Measurements from ENCODE around the gene RAB11A. TPM values are rescaled to one million over a fixed set of nuclear protein-coding genes. Genes with fewer than 3 reads are reported as not detected.

The RAB11A gene
- total RNA-seq, 2 experiments from 2014 or later: 129 to 142 TPM

GRCh38 chr15:65885668-65886218 lies 16.5 kb downstream of the RAB11A start:
- Mint-ChIP-seq H3K27me3 (no peaks in the 10 kb centered on the region), H3K36me3 (ENCODE audit: low read depth) (peaks cover 56% of the 10 kb centered on the region), H3K4me3 (no peak overlapping the region), H3K27ac (peak overlapping the region; percentile 3), H3K9me3 (ENCODE audit: low read depth) (no peaks in the 10 kb centered on the region), H3K4me1 (peaks cover 79% of the 10 kb centered on the region)
- POLR2A ChIA-PET: no interaction called here
- intact Hi-C loops (cut with DNase I, micrococcal nuclease): loop anchor here in 1 of 2 experiments (2.0 to 5.0 kb wide), 3 partner anchors 15 to 93 kb away; partner anchors contain the start of gene DENND4A
- ATAC-seq: no peak
- CTCF ChIA-PET: no interaction called here
- DNase-seq: no peak

- peaks cover 78% of the 10 kb centered on the region for H3K4me1 Mint-ChIP-seq
- CTCF ChIA-PET: interaction anchor here (0.6 kb wide), 2 partner anchors 197 to 1666 kb away, joined by 3 to 4 read pairs; no protein-coding TSS in a partner anchor
Observed at GRCh38 chr15:65887565-65887964, 18.3 kb downstream of the RAB11A start.

GRCh38 chr15:65888981-65889380 lies 19.7 kb downstream of the RAB11A start:
- Mint-ChIP-seq H3K27ac (peak overlapping the region; percentile 72), H3K4me1 (peaks cover 72% of the 10 kb centered on the region), H3K36me3 (ENCODE audit: low read depth) (peaks cover 50% of the 10 kb centered on the region), H3K4me3 (no peak overlapping the region), H3K27me3 (no peaks in the 10 kb centered on the region), H3K9me3 (ENCODE audit: low read depth) (no peaks in the 10 kb centered on the region)
- ChIA-PET POLR2A (no interaction called here), CTCF (no interaction called here)
- ATAC-seq (peak; percentile 77), DNase-seq (peak; percentile 50)
- intact Hi-C loops (cut with DNase I, micrococcal nuclease): loop anchor here in 1 of 2 experiments (2.0 to 5.0 kb wide), 3 partner anchors 28 to 97 kb away; partner anchors contain the start of gene DENND4A

More at GRCh38 chr15:65887565-65887964, 18.3 kb downstream of the RAB11A start:
- ATAC-seq (peak; percentile 94), DNase-seq (peak; percentile 67)
- Mint-ChIP-seq H3K4me3 (no peak overlapping the region), H3K27ac (peak overlapping the region; percentile 82), H3K27me3 (no peaks in the 10 kb centered on the region), H3K36me3 (ENCODE audit: low read depth) (peaks cover 58% of the 10 kb centered on the region), H3K9me3 (ENCODE audit: low read depth) (no peaks in the 10 kb centered on the region)
- intact Hi-C loops (cut with DNase I, micrococcal nuclease): loop anchor here (1.0 to 5.0 kb wide), 9 partner anchors 17 to 426 kb away; partner anchors contain the start of genes DENND4A (in 2 of the 2), INTS14 (in 1 of the 2) and RAB11A (in 1 of the 2)
- POLR2A ChIA-PET: interaction anchor here (0.6 to 1.2 kb wide), 2 partner anchors 18 to 356 kb away, joined by 4 to 8 read pairs; partner anchors contain the start of gene RAB11A

GRCh38 chr15:65893060-65893459 lies 23.8 kb downstream of the RAB11A start:
- POLR2A ChIA-PET: no interaction called here
- ATAC-seq (peak; percentile 52), DNase-seq (peak; percentile 41)
- Mint-ChIP-seq H3K36me3 (ENCODE audit: low read depth) (peaks cover 41% of the 10 kb centered on the region), H3K4me1 (peaks cover 45% of the 10 kb centered on the region), H3K27ac (no peak overlapping the region), H3K9me3 (ENCODE audit: low read depth) (no peaks in the 10 kb centered on the region), H3K27me3 (no peaks in the 10 kb centered on the region), H3K4me3 (no peak overlapping the region)
- CTCF ChIA-PET: interaction anchor here (0.8 kb wide), 1 partner anchor 24 kb away, joined by 3 read pairs; the partner anchor contains the start of gene RAB11A
- intact Hi-C loops (cut with DNase I, micrococcal nuclease): no loop called here

GRCh38 chr15:65896236-65896635 lies 26.9 kb downstream of the RAB11A start:
- DNase-seq (no peak), ATAC-seq (no peak)
- intact Hi-C loops (cut with DNase I, micrococcal nuclease): no loop called here
- peaks cover 31% of the 10 kb centered on the region for H3K36me3 Mint-ChIP-seq (ENCODE audit: low read depth)
- no peaks in the 10 kb centered on the region for H3K9me3 Mint-ChIP-seq (ENCODE audit: low read depth)
- H3K4me3 Mint-ChIP-seq: no peak overlapping the region
- ChIA-PET CTCF (interaction anchor here (0.5 to 0.7 kb wide), 3 partner anchors 67 to 460 kb away, joined by 3 read pairs; partner anchors contain the start of gene TIPIN), POLR2A (no interaction called here)
- H3K27ac Mint-ChIP-seq: no peak overlapping the region
- H3K4me1 Mint-ChIP-seq: peaks cover 19% of the 10 kb centered on the region
- H3K27me3 Mint-ChIP-seq: no peaks in the 10 kb centered on the region

- H3K36me3 Mint-ChIP-seq (ENCODE audit: low read depth): peaks cover 36% of the 10 kb centered on the region
- POLR2A ChIA-PET: no interaction called here
- H3K4me3 Mint-ChIP-seq: no peak overlapping the region
- peaks cover 9% of the 10 kb centered on the region for H3K4me1 Mint-ChIP-seq
- H3K9me3 Mint-ChIP-seq (ENCODE audit: low read depth): no peaks in the 10 kb centered on the region
- no peaks in the 10 kb centered on the region for H3K27me3 Mint-ChIP-seq
- CTCF ChIA-PET: interaction anchor here (2.0 kb wide), 1 partner anchor 10 kb away, joined by 4 read pairs; no protein-coding TSS in a partner anchor
- DNase-seq: no peak
- ATAC-seq: no peak
- intact Hi-C loops (cut with DNase I, micrococcal nuclease): no loop called here
- H3K27ac Mint-ChIP-seq: no peak overlapping the region
Observed at GRCh38 chr15:65900488-65900887, 31.2 kb downstream of the RAB11A start.

- no peaks in the 10 kb centered on the region for H3K9me3 Mint-ChIP-seq (ENCODE audit: low read depth)
- H3K36me3 Mint-ChIP-seq (ENCODE audit: low read depth): peaks cover 31% of the 10 kb centered on the region
- CTCF ChIA-PET: interaction anchor here (1.2 kb wide), 1 partner anchor 11 kb away, joined by 3 read pairs; no protein-coding TSS in a partner anchor
- no peak for DNase-seq
- H3K4me1 Mint-ChIP-seq: peaks cover 7% of the 10 kb centered on the region
- POLR2A ChIA-PET: no interaction called here
- no peak overlapping the region for H3K4me3 Mint-ChIP-seq
- no peaks in the 10 kb centered on the region for H3K27me3 Mint-ChIP-seq
- no peak overlapping the region for H3K27ac Mint-ChIP-seq
- ATAC-seq: no peak
- intact Hi-C loops (cut with DNase I, micrococcal nuclease): no loop called here
Observed at GRCh38 chr15:65901336-65901735, 32.0 kb downstream of the RAB11A start.

- Mint-ChIP-seq H3K9me3 (ENCODE audit: low read depth) (no peaks in the 10 kb centered on the region), H3K4me1 (peaks cover 7% of the 10 kb centered on the region), H3K4me3 (no peak overlapping the region), H3K36me3 (ENCODE audit: low read depth) (peaks cover 29% of the 10 kb centered on the region), H3K27me3 (no peaks in the 10 kb centered on the region), H3K27ac (no peak overlapping the region)
- intact Hi-C loops (cut with DNase I, micrococcal nuclease): no loop called here
- ChIA-PET CTCF (interaction anchor here (1.2 kb wide), 1 partner anchor 11 kb away, joined by 3 read pairs; no protein-coding TSS in a partner anchor), POLR2A (no interaction called here)
- no peak for ATAC-seq
- DNase-seq: no peak
Observed at GRCh38 chr15:65901836-65902235, 32.5 kb downstream of the RAB11A start.

GRCh38 chr15:65902373-65902772 lies 33.1 kb downstream of the RAB11A start:
- ChIA-PET POLR2A (no interaction called here), CTCF (interaction anchor here (1.2 kb wide), 1 partner anchor 10 kb away, joined by 3 read pairs; no protein-coding TSS in a partner anchor)
- DNase-seq (peak; percentile 21), ATAC-seq (peak; percentile 74)
- peaks cover 31% of the 10 kb centered on the region for H3K36me3 Mint-ChIP-seq (ENCODE audit: low read depth)
- no peak overlapping the region for H3K27ac Mint-ChIP-seq
- no peak overlapping the region for H3K4me3 Mint-ChIP-seq
- peaks cover 7% of the 10 kb centered on the region for H3K4me1 Mint-ChIP-seq
- intact Hi-C loops (cut with DNase I, micrococcal nuclease): no loop called here
- no peaks in the 10 kb centered on the region for H3K27me3 Mint-ChIP-seq
- H3K9me3 Mint-ChIP-seq (ENCODE audit: low read depth): no peaks in the 10 kb centered on the region

GRCh38 chr15:65903296-65904073 lies 34.2 kb downstream of the RAB11A start:
- Mint-ChIP-seq H3K36me3 (ENCODE audit: low read depth) (peaks cover 25% of the 10 kb centered on the region), H3K27me3 (no peaks in the 10 kb centered on the region), H3K27ac (no peak overlapping the region), H3K4me3 (no peak overlapping the region), H3K4me1 (peaks cover 7% of the 10 kb centered on the region), H3K9me3 (ENCODE audit: low read depth) (no peaks in the 10 kb centered on the region)
- ChIA-PET CTCF (no interaction called here), POLR2A (no interaction called here)
- intact Hi-C loops (cut with DNase I, micrococcal nuclease): no loop called here
- no peak for ATAC-seq
- DNase-seq: no peak

GRCh38 chr15:65904301-65904700 lies 35.0 kb downstream of the RAB11A start:
- Mint-ChIP-seq H3K27me3 (no peaks in the 10 kb centered on the region), H3K9me3 (ENCODE audit: low read depth) (no peaks in the 10 kb centered on the region), H3K36me3 (ENCODE audit: low read depth) (peaks cover 21% of the 10 kb centered on the region), H3K27ac (no peak overlapping the region), H3K4me3 (no peak overlapping the region), H3K4me1 (peaks cover 7% of the 10 kb centered on the region)
- ATAC-seq (no peak), DNase-seq (no peak)
- intact Hi-C loops (cut with DNase I, micrococcal nuclease): no loop called here
- ChIA-PET POLR2A (no interaction called here), CTCF (no interaction called here)
